Pons (tissue), 1 donor: ENCODE results near the gene MYOT.
"Not testable (repeated sequence)": the region's sequence is repeated elsewhere in the genome, so short reads cannot be mapped to it uniquely, and the experiment has no call there.

ENCODE experiments used
- DNase-seq: peaks from one replicate; pipeline ENCODE4 v3.0.0-alpha.2; 2016; ENCODE audit warnings: low spot score

MYOT gene

DNA sequence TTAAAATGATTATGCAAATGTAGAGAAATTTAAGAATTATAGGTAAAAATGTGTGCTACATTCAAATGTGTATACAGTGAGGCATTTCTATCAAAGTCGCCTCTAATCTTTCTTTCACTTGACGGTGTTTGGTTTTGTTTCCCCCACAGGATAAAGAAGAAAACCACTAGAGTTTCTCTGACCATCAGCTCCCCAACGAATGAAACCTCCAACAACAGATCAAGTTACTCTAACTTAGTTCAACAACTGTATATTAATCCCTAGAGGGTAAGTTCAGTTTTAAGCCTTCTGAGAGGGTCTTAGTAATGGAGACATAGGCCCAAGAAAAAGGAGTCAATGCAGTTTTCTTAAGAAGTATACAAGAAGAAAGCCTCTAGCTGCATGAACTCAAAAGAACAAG, 11.5 kb upstream of the MYOT start:
- no peak for DNase-seq

DNA sequence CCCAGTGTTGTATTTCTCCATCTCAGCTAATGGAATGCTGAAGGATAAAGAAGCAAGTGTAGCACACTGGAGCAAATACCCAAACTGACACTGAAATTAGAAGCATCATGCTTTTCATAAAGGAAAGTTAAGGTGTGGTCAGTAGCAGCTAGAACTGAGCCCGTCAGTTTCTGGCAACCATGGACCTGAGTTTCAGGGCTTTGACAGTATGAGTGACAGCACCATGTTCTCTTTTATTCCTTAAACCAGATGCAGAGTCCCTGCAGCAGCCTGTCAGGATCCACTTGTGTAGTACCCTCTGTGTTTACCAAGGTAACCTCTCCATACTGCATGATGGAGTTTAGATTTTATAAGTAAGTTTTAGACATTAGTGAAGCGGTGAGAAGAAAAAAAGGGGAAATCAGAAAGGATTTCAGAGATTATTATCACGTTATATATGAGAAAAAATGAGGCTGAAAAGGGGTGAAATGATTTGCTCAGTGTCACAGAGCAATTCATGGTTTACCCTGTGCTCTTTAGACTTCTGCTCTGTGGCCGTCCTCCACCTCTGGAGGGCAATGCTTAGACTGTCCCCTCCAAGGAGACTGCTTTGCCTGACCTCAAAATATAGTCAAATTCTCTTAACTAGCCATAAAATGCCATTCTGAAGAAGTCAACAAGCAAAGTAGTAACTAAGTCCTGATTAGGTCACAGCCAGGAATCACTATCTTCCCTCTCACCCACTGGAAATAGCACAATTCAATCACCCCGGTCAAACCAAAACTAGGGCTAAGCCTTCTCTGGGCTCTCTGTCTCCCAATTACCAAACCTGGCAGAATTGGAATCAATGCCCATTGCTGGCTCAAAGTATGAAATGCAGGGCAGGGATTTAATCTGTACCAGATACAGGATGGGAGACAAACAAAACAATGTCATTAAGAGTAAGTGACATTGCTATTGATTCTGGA, 10.5 kb upstream of the MYOT start:
- DNase-seq, result peak; percentile 62

GRCh38 chr5:137858223-137858916, 9.3 kb upstream of the MYOT start:
- DNase-seq, result peak; percentile 79

DNA sequence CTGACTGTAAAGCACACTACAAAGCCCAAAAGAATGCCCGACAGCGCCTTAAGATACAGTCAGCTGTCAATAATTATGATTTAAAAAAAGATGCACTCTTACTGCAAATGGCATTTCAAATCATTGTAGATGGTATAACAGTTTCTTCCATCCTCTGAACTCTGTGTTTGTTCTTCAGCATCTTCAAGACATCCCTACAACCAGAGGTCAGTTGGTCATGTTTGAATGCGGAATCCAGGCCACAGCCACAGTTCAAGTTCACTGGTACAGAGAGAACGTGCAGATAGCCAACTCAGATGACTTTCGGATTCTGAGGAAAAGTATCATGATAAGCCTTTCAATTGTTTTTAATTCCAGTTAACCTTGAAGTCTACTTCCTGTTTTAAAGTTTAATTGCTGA, 8.7 kb upstream of the MYOT start:
- DNase-seq, result peak; percentile 76

DNA sequence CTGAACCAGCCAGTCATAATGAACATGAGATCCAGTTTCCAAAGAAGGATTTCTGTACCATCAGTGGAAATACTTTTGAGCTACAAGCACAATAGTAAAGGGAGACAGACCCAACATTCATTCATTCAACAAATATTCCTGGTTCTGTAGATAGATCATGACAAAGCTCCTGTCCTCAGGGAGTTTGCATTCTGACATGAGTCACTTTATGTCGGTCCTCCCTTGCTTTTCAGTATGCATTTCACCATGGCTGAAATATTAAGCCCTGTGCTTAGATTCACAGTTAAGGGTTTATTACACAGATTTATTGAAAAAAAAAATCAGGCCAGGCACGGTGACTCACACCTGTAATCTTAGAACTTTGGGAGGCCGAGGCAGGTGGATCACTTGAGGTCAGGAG, 5.4 kb upstream of the MYOT start:
- no peak for DNase-seq

- not testable (repeated sequence) for DNase-seq
Observed at GRCh38 chr5:137863653-137864052, 4.0 kb upstream of the MYOT start.

DNA sequence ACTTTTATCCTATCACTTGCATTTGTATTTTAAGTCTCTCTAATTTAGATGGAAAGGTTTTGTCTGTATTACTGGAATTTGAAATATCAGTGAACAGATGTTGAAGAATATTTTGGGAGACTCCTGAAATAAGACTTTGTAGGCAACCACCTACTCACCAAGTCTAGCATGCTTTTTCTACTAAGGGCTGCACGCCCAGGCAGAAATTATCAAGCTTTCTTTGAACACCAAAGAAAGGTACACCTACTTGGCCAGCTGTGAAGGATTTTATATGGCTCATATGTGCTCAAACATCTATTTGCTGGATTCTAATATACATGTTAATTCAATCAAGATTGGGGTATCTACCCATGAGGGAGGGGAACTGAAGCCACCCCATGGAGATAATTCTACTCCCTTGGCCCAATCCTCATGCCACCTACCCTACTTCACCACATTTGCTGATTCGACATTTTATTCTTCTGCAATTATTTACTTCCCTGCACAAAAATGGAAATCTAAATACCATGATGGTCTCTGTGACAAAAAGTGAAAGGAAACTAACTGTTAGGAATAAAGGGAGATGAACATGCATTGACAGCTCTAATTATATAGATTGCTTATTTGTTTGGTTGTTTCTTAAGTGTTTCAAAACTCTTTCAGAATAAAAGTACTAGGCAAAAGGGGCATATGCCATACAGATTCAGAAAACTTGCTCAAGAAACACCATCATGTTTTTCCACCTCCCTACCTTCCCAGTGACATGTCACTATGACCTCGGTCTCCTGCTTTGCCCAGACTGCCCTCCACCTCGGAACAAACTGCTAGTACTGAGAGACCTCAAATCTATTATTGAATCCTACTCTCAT, 895 bp upstream of the MYOT start:
- peak; percentile 15 for DNase-seq

- DNase-seq, result no peak
Observed at GRCh38 chr5:137870647-137871339, 3.1 kb downstream of the MYOT start.

- no peak for DNase-seq
Observed at GRCh38 chr5:137871571-137871970, 3.9 kb downstream of the MYOT start.

DNA sequence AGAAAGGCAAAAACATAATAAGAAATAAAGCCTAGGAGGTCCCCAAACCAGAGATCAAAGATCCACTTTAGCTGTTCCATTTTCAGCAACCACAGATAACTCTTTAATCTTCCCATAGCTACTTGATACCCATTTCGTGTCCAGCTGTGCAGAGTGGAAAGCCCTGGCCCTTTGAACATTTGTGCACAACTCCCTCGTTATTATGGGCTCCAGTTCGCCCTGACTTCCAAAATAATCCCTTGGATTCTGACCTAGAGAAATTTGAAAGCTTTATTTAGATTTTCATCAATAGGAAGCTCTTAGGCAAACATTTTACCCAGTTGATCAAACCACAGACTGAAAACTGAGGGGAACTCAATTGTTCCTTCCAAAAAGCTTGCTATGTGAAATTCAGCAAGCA, 4.8 kb downstream of the MYOT start:
- DNase-seq, result no peak

DNA sequence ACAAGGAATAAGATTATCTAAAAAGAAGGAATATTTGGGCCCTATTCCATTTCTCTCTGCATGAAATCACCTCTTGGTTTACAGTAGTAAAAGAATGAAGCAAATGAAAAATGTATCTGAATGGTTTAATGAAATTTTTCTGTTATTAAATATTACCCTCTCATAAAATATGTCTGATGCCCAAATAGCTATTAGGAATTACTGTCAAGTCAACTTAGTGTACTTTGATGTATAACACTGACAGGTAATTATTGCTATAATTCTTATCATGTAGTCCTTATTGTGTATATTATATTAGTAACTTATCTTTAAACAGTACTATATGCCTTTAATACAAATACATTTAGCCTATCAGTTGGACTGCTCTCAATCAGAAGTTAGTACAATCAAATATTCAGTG, 8.4 kb downstream of the MYOT start:
- no peak for DNase-seq

DNA sequence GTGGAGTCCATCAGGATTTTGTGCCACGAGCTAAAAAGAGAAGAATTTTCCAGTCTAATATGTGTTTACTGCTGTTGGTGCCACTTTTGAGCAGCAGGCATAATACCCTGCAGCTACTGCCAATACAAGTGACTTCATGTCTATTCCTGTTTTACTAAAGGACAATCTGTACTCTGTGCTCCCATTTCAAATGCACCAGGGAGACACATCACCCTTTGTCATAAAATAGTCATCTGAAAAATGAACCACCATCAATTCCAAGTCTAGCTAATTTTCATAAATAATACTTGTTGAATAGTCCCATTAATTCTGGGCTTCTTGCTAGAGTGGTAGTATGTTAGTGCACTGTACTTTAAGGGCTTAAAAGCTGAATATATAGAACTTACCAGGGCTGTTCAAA, 12.7 kb downstream of the MYOT start:
- peak; percentile 96 for DNase-seq

DNA sequence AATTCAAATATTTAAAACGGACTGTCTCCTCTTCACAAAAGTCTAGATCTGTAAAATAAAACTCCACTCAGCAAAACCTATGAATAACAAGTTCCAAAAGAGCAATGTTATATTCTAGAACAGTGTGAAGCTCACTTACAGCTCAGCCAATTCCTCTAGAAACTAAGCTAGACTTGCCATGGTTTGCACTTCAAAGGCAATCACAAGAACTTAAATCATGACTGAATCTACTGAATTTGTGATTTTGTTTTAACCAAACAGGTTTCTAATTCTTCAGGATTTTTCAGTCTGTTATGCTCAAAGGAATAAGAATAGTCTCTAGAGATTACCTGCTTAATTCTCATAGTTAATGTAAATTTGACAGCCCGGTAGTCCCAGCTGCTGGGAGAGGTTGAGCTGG, 20.2 kb downstream of the MYOT start:
- DNase-seq, result peak; percentile 72

DNA sequence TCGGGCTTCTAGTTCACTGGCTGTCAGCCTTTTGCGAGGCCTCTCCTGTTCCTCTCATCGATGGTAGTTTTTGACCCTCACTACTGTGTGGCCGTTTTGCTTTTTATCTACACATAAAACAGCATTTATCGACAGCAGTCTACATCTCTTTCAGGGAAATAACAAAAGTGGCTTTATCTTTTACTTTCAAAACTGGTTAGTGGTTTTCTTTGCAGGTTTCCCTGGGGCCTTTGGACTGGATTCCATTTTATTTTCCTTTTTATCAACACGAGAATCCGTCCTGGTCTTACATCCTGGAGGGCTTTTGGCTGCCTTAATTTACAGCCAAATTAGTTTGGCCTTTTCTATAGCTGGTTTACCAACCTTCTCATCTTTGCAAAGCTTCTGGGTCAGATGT, 20.8 kb downstream of the MYOT start:
- peak; percentile 63 for DNase-seq

- peak; percentile 66 for DNase-seq
Observed at GRCh38 chr5:137888863-137889759, 21.5 kb downstream of the MYOT start, which contains the start of gene PKD2L2. Gene PKD2L2, plus strand, starts transcription at chr5:137889457. Its CDS starts 35 bp downstream, at chr5:137889492.

DNA sequence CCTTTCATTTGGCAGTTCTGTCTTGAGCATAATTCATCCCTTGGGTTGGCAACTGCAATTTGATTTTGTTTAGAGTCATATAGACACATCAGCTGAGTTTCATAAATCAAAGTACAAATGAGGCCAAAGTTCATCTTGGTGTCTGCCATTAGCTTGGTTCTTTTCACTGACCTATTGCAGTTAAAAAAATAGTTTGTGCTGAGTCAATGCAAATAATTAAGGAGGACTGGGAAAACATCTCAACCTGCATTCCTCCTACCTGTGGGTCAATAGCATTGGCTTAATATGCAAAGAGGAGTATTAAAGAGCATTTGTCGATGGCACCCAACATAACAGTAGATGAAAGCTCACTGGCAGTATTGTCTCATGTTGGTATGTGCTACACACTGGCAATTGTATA, 23.2 kb downstream of the MYOT start:
- peak; percentile 1 for DNase-seq

DNA sequence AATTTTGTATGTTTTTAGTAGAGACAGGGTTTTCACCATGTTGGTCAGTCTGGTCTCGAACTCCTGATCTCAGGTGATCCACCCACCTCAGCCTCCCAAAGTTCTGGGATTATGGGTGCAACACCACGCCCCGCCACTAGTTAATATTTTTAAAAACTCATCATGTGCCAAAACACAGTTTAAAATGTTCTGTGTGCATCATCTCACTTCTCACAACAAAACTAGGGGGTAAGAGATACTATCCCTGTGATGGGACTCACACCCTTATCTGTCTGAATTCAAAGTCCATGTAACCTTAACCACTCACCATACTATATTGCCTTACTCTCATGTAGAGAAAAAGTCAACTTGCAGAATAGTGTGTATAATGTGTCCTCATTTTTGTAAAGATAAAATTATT, 24.2 kb downstream of the MYOT start:
- no peak for DNase-seq

GRCh38 chr5:137894586-137894985, 26.9 kb downstream of the MYOT start:
- no peak for DNase-seq

GRCh38 chr5:137896560-137896959, 28.9 kb downstream of the MYOT start:
- no peak for DNase-seq

GRCh38 chr5:137899493-137899892, 31.8 kb downstream of the MYOT start:
- DNase-seq, result no peak
